Measurements from ENCODE around the gene SRD5A1.

- TF ChIP-seq CTCF (IDR thresholded peaks at IDR 0.05 in 4 of 5, conservative IDR thresholded peaks at IDR 0.05 in 1 of 5) (no peak), POLR2A (IDR thresholded peaks at IDR 0.05) (no peak)
Measured at GRCh38 chr5:6585939-6586646, 47.1 kb upstream of the SRD5A1 start.
